ENCODE results near the gene ECT2. TPM values are rescaled to one million over a fixed set of nuclear protein-coding genes. Genes with fewer than 3 reads are reported as not detected.
"Not testable (repeated sequence)": the region's sequence is repeated elsewhere in the genome, so short reads cannot be mapped to it uniquely, and the experiment has no call there.

Gene ECT2
- total RNA-seq, 1 experiment from 2014 or later = 37.4 TPM

GRCh38 chr3:172839679-172840078 lies 89.2 kb downstream of the ECT2 start:
- in situ Hi-C loops (cut with HindIII; ENCODE audit: low pct_unique_long_range_greater_than_20kb, low sequenced_read_pairs) = no loop called here
- no peak for DNase-seq (ENCODE audit: low read depth, low spot score)

- in situ Hi-C loops (cut with HindIII; ENCODE audit: low pct_unique_long_range_greater_than_20kb, low sequenced_read_pairs) = no loop called here
These were observed 89.9 kb downstream of the ECT2 start for GRCh38 chr3:172840463-172840862.

GRCh38 chr3:172840913-172841312 lies 90.4 kb downstream of the ECT2 start:
- no peak for DNase-seq (ENCODE audit: low read depth, low spot score)
- in situ Hi-C loops (cut with HindIII; ENCODE audit: low pct_unique_long_range_greater_than_20kb, low sequenced_read_pairs) = no loop called here

More at GRCh38 chr3:172840463-172840862, 89.9 kb downstream of the ECT2 start:
- no peak for DNase-seq (ENCODE audit: low read depth, low spot score)

GRCh38 chr3:172844428-172844827 lies 93.9 kb downstream of the ECT2 start:
- peak; percentile 47 for DNase-seq (ENCODE audit: low read depth, low spot score)
- in situ Hi-C loops (cut with HindIII; ENCODE audit: low pct_unique_long_range_greater_than_20kb, low sequenced_read_pairs) = no loop called here

- DNase-seq (ENCODE audit: low read depth, low spot score) = no peak
- in situ Hi-C loops (cut with HindIII; ENCODE audit: low pct_unique_long_range_greater_than_20kb, low sequenced_read_pairs) = no loop called here
These were observed 95.6 kb downstream of the ECT2 start for GRCh38 chr3:172846103-172846561.

- in situ Hi-C loops (cut with HindIII; ENCODE audit: low pct_unique_long_range_greater_than_20kb, low sequenced_read_pairs) = no loop called here
- DNase-seq (ENCODE audit: low read depth, low spot score) = no peak
These were observed 96.2 kb downstream of the ECT2 start for GRCh38 chr3:172846706-172847105.

GRCh38 chr3:172847292-172847691 lies 96.8 kb downstream of the ECT2 start:
- in situ Hi-C loops (cut with HindIII; ENCODE audit: low pct_unique_long_range_greater_than_20kb, low sequenced_read_pairs) = no loop called here

GRCh38 chr3:172848910-172849309 lies 98.4 kb downstream of the ECT2 start:
- peak; percentile 13 for DNase-seq (ENCODE audit: low read depth, low spot score)
- in situ Hi-C loops (cut with HindIII; ENCODE audit: low pct_unique_long_range_greater_than_20kb, low sequenced_read_pairs) = no loop called here

More at GRCh38 chr3:172847292-172847691, 96.8 kb downstream of the ECT2 start:
- no peak for DNase-seq (ENCODE audit: low read depth, low spot score)

- in situ Hi-C loops (cut with HindIII; ENCODE audit: low pct_unique_long_range_greater_than_20kb, low sequenced_read_pairs) = no loop called here
- no peak for DNase-seq (ENCODE audit: low read depth, low spot score)
These were observed 102.5 kb downstream of the ECT2 start for GRCh38 chr3:172853005-172853404.

GRCh38 chr3:172853921-172854666 lies 103.6 kb downstream of the ECT2 start:
- in situ Hi-C loops (cut with HindIII; ENCODE audit: low pct_unique_long_range_greater_than_20kb, low sequenced_read_pairs) = no loop called here
- DNase-seq (ENCODE audit: low read depth, low spot score) = no peak

GRCh38 chr3:172855037-172855436 lies 104.5 kb downstream of the ECT2 start:
- in situ Hi-C loops (cut with HindIII; ENCODE audit: low pct_unique_long_range_greater_than_20kb, low sequenced_read_pairs) = no loop called here
- DNase-seq (ENCODE audit: low read depth, low spot score) = no peak

- in situ Hi-C loops (cut with HindIII; ENCODE audit: low pct_unique_long_range_greater_than_20kb, low sequenced_read_pairs) = no loop called here
- DNase-seq (ENCODE audit: low read depth, low spot score) = no peak
These were observed 106.5 kb downstream of the ECT2 start for GRCh38 chr3:172856795-172857742.

GRCh38 chr3:172859041-172859440 lies 108.5 kb downstream of the ECT2 start:
- no peak for DNase-seq (ENCODE audit: low read depth, low spot score)

GRCh38 chr3:172866726-172867350 lies 116.3 kb downstream of the ECT2 start:
- in situ Hi-C loops (cut with HindIII; ENCODE audit: low pct_unique_long_range_greater_than_20kb, low sequenced_read_pairs); DNase-seq (ENCODE audit: low read depth, low spot score): not testable (repeated sequence)

More at GRCh38 chr3:172859041-172859440, 108.5 kb downstream of the ECT2 start:
- in situ Hi-C loops (cut with HindIII; ENCODE audit: low pct_unique_long_range_greater_than_20kb, low sequenced_read_pairs) = no loop called here

- no peak for DNase-seq (ENCODE audit: low read depth, low spot score)
- in situ Hi-C loops (cut with HindIII; ENCODE audit: low pct_unique_long_range_greater_than_20kb, low sequenced_read_pairs) = no loop called here
These were observed 118.2 kb downstream of the ECT2 start for GRCh38 chr3:172868582-172869200.

- DNase-seq (ENCODE audit: low read depth, low spot score) = no peak
- in situ Hi-C loops (cut with HindIII; ENCODE audit: low pct_unique_long_range_greater_than_20kb, low sequenced_read_pairs) = no loop called here
These were observed 118.8 kb downstream of the ECT2 start for GRCh38 chr3:172869368-172869771.

- in situ Hi-C loops (cut with HindIII; ENCODE audit: low pct_unique_long_range_greater_than_20kb, low sequenced_read_pairs) = no loop called here
- DNase-seq (ENCODE audit: low read depth, low spot score) = no peak
These were observed 119.4 kb downstream of the ECT2 start for GRCh38 chr3:172869784-172870518.

All from SK-MEL-5 (cell line).